Measurements from ENCODE around the gene DDX25.

Gene DDX25

GRCh38 chr11:125952973-125953372 is 48.7 kb downstream of the DDX25 start:
- DNase-seq = no peak

GRCh38 chr11:125953401-125953935 is 49.2 kb downstream of the DDX25 start:
- no peak for DNase-seq

- no peak for DNase-seq
These were observed 50.0 kb downstream of the DDX25 start for GRCh38 chr11:125954123-125954944.

- DNase-seq = no peak
These were observed 50.8 kb downstream of the DDX25 start for GRCh38 chr11:125954945-125955640.

GRCh38 chr11:125955856-125956255 is 51.5 kb downstream of the DDX25 start:
- no peak for DNase-seq

- no peak for DNase-seq
These were observed 52.3 kb downstream of the DDX25 start for GRCh38 chr11:125956391-125957134.

- no peak for DNase-seq
These were observed 53.5 kb downstream of the DDX25 start for GRCh38 chr11:125957618-125958332.

GRCh38 chr11:125958872-125959400 is 54.6 kb downstream of the DDX25 start:
- DNase-seq = no peak

GRCh38 chr11:125959511-125959910 is 55.2 kb downstream of the DDX25 start:
- no peak for DNase-seq

GRCh38 chr11:125959931-125960330 is 55.6 kb downstream of the DDX25 start:
- no peak for DNase-seq

- DNase-seq = no peak
These were observed 56.5 kb downstream of the DDX25 start for GRCh38 chr11:125960771-125961170.

- no peak for DNase-seq
These were observed 63.2 kb downstream of the DDX25 start for GRCh38 chr11:125967515-125967914.

GRCh38 chr11:125968354-125968753 is 64.0 kb downstream of the DDX25 start:
- no peak for DNase-seq

- no peak for DNase-seq
These were observed 67.3 kb downstream of the DDX25 start for GRCh38 chr11:125971618-125972017.

GRCh38 chr11:125974284-125974683 is 70.0 kb downstream of the DDX25 start:
- no peak for DNase-seq

- DNase-seq = no peak
These were observed 71.3 kb downstream of the DDX25 start for GRCh38 chr11:125975634-125976033.

- DNase-seq = no peak
These were observed 71.8 kb downstream of the DDX25 start for GRCh38 chr11:125976156-125976555.

GRCh38 chr11:125977333-125977732 is 73.0 kb downstream of the DDX25 start:
- no peak for DNase-seq

- no peak for DNase-seq
These were observed 73.9 kb downstream of the DDX25 start for GRCh38 chr11:125978181-125978716.

Measured in NCI-H2081 treated with DMSO at 0.1 percent for 48 hours (cell line).